Left ventricle myocardium inferior (tissue), 1 donor: ENCODE results near the gene SBF2. TPM values are rescaled to one million over a fixed set of nuclear protein-coding genes. Genes with fewer than 3 reads are reported as not detected.

Experiments used
- DNase-seq: peaks from one replicate; pipeline ENCODE4 v3.0.0-alpha.2; 2020
- H3K27ac ChIP-seq: fragments of 200-600 bp; replicated peaks from 2 replicates; pipeline ENCODE4 v1.8.0; 2021
- H3K27me3 ChIP-seq: fragments of 200-600 bp; 2 replicates; pipeline ENCODE4 v1.8.0; 2021; ENCODE audit warnings: low read depth
- H3K36me3 ChIP-seq: fragments of 200-600 bp; 2 replicates; pipeline ENCODE4 v1.8.0; 2021
- H3K4me1 ChIP-seq: fragments of 200-600 bp; 2 replicates; pipeline ENCODE4 v1.8.0; 2021
- H3K4me3 ChIP-seq: fragments of 200-600 bp; 2 replicates; pipeline ENCODE4 v1.8.0; 2021; ENCODE audit warnings: mild to moderate bottlenecking, moderate library complexity
- H3K9me3 ChIP-seq: fragments of 200-600 bp; replicated peaks from 2 replicates; pipeline ENCODE4 v1.8.0; 2021
- CTCF ChIP-seq: fragments of 200-600 bp; IDR thresholded peaks from 2 replicates; pipeline ENCODE4 v1.8.0; 2021; ENCODE audit warnings: antibody characterized with exemption, mild to moderate bottlenecking, borderline replicate concordance
- intact Hi-C: fragments of 100-400 bp; cut with micrococcal nuclease; formaldehyde crosslinking; loops from one replicate; pipeline ENCODE4 v1.11.0; 2022
- total RNA-seq: library from RNA; stranded (reverse); fragmentation: NEBNext Ultra II Directional; extraction: Animal tissue kit (Norgen Biotek cat#: 25700); gene quantifications from one replicate; pipeline ENCODE4 v1.2.1, GENCODE V29; 2021
- donor health status: DM: no; HTN: yes; CAD: no; lungs with severe emphysema.

The SBF2 gene
- total RNA-seq, 1 donor from 2014 or later: 17.8 TPM

GRCh38 chr11:9825895-9826294 is 468.1 kb downstream of the SBF2 start:
- Histone ChIP-seq H3K36me3 (peaks cover 1% of the 10 kb centered on the region), H3K27me3 (no peaks in the 10 kb centered on the region), H3K9me3 (no peaks in the 10 kb centered on the region), H3K27ac (no peak overlapping the region), H3K4me3 (no peak overlapping the region), H3K4me1 (peaks cover 15% of the 10 kb centered on the region)
- DNase-seq: no peak
- TF ChIP-seq CTCF: no peak
- intact Hi-C loops: no loop called here

GRCh38 chr11:9825315-9825714 is 468.7 kb downstream of the SBF2 start:
- Histone ChIP-seq H3K36me3 (no peaks in the 10 kb centered on the region), H3K4me3 (no peak overlapping the region), H3K27me3 (no peaks in the 10 kb centered on the region), H3K9me3 (no peaks in the 10 kb centered on the region), H3K27ac (no peak overlapping the region), H3K4me1 (peaks cover 21% of the 10 kb centered on the region)
- intact Hi-C loops: no loop called here
- no peak for TF ChIP-seq CTCF
- DNase-seq: no peak

GRCh38 chr11:9823887-9824385 is 470.1 kb downstream of the SBF2 start:
- DNase-seq: no peak
- no peaks in the 10 kb centered on the region for H3K27me3 ChIP-seq
- H3K4me1 ChIP-seq: peaks cover 31% of the 10 kb centered on the region
- no peak for TF ChIP-seq CTCF
- no peak overlapping the region for H3K27ac ChIP-seq
- H3K4me3 ChIP-seq: no peak overlapping the region
- no peaks in the 10 kb centered on the region for H3K9me3 ChIP-seq
- intact Hi-C loops: no loop called here
- H3K36me3 ChIP-seq: no peaks in the 10 kb centered on the region

GRCh38 chr11:9823439-9823838 is 470.6 kb downstream of the SBF2 start:
- H3K4me3 ChIP-seq: no peak overlapping the region
- no peak for TF ChIP-seq CTCF
- H3K4me1 ChIP-seq: peaks cover 28% of the 10 kb centered on the region
- no peaks in the 10 kb centered on the region for H3K36me3 ChIP-seq
- DNase-seq: no peak
- H3K9me3 ChIP-seq: no peaks in the 10 kb centered on the region
- intact Hi-C loops: no loop called here
- H3K27me3 ChIP-seq: no peaks in the 10 kb centered on the region
- H3K27ac ChIP-seq: no peak overlapping the region

GRCh38 chr11:9821008-9821752 is 472.8 kb downstream of the SBF2 start:
- Histone ChIP-seq H3K4me1 (peaks cover 25% of the 10 kb centered on the region), H3K4me3 (no peak overlapping the region), H3K9me3 (no peaks in the 10 kb centered on the region), H3K27ac (peak overlapping the region; percentile 73), H3K36me3 (no peaks in the 10 kb centered on the region), H3K27me3 (no peaks in the 10 kb centered on the region)
- intact Hi-C loops: no loop called here
- no peak for TF ChIP-seq CTCF
- no peak for DNase-seq
